PC-3 (cell line): ENCODE measurements around the gene MASP1. TPM values are rescaled to one million over a fixed set of nuclear protein-coding genes. Genes with fewer than 3 reads are reported as not detected.
"Not testable (repeated sequence)": the region's sequence is repeated elsewhere in the genome, so short reads cannot be mapped to it uniquely, and the experiment has no call there.

Experiments
- ATAC-seq: fragments of 200-7000 bp; cut with Tn5 transposase; 2 replicates; pipeline ENCODE4 v1.9.1; 2020; ENCODE audit warnings: mild to moderate bottlenecking, moderate library complexity
- BruUV-seq: library from RNA; stranded (reverse); fragments of 400-500 nt; replicated peaks from 2 replicates; lab custom pipeline; 2021; lab: Mats Ljungman, UMichigan
- CTCF ChIA-PET: fragments of 300-600 bp; sonication (Branson Sonifier 250); formaldehyde crosslinking; loops from one replicate; lab custom pipeline; 2022; ENCODE audit warnings: antibody characterized with exemption; lab: Charles Lee
- POLR2A ChIA-PET: fragments of 300-600 bp; sonication (Branson Sonifier 250); formaldehyde crosslinking; loops from one replicate; lab custom pipeline; 2022; ENCODE audit warnings: antibody characterized with exemption; ENCODE audit not compliant: unreplicated experiment; lab: Charles Lee
- DNase-seq: peaks from one replicate; pipeline ENCODE4 v3.0.0-alpha.2; 2015
- H2AFZ ChIP-seq: fragments of 300-600 bp; sonication (generic); 2 replicates; pipeline ENCODE4 v1.6.0; 2016; ENCODE audit warnings: antibody characterized with exemption, low read length
- H3F3A ChIP-seq: fragments of 300-600 bp; sonication (generic); one replicate; pipeline ENCODE4 v1.6.0; 2017; ENCODE audit warnings: antibody characterized with exemption, low read length, control low read depth, mild to moderate bottlenecking; ENCODE audit not compliant: unreplicated experiment
- H3K27ac ChIP-seq: fragments of 300-600 bp; sonication (generic); 2 replicates; pipeline ENCODE4 v1.5.1; 2016; ENCODE audit warnings: mild to moderate bottlenecking, low read length
- H3K27me3 ChIP-seq: fragments of 300-600 bp; sonication (generic); 2 replicates; pipeline ENCODE4 v1.6.1; 2016; ENCODE audit warnings: low read length, mixed read lengths
- H3K36me3 ChIP-seq: fragments of 300-600 bp; sonication (generic); 2 replicates; pipeline ENCODE4 v1.6.1; 2016; ENCODE audit warnings: low read depth, mixed run types, low read length, mixed read lengths
- H3K4me1 ChIP-seq: fragments of 300-600 bp; sonication (generic); 2 replicates; pipeline ENCODE4 v1.5.1; 2016; ENCODE audit warnings: low read length; ENCODE audit not compliant: insufficient read depth
- H3K4me2 ChIP-seq: fragments of 300-600 bp; sonication (generic); 2 replicates; pipeline ENCODE4 v1.6.0; 2016; ENCODE audit warnings: low read length
- H3K4me3 ChIP-seq: fragments of 300-600 bp; sonication (generic); 2 replicates; pipeline ENCODE4 v1.5.1; 2016; ENCODE audit warnings: mild to moderate bottlenecking, low read length, mixed read lengths
- H3K79me2 ChIP-seq: fragments of 300-600 bp; sonication (generic); 2 replicates; pipeline ENCODE4 v1.6.1; 2017; ENCODE audit warnings: low read length, mixed read lengths
- H3K9ac ChIP-seq: fragments of 300-600 bp; sonication (generic); 2 replicates; pipeline ENCODE4 v1.6.0; 2016; ENCODE audit warnings: mild to moderate bottlenecking, low read length
- H3K9me2 ChIP-seq: fragments of 300-600 bp; sonication (generic); replicated peaks from 2 replicates; pipeline ENCODE4 v1.6.1; 2016; ENCODE audit warnings: mixed run types, low read length, mixed read lengths
- H3K9me3 ChIP-seq: fragments of 300-600 bp; sonication (generic); 2 replicates; pipeline ENCODE4 v1.6.1; 2016; ENCODE audit warnings: low read length, mixed read lengths
- H4K20me1 ChIP-seq: fragments of 300-600 bp; sonication (generic); 2 replicates; pipeline ENCODE4 v1.6.1; 2016; ENCODE audit warnings: low read length, mixed read lengths
- CTCF ChIP-seq: fragments of 300-600 bp; sonication (generic); conservative IDR thresholded peaks from 2 replicates; pipeline ENCODE4 v1.5.1; 2017; ENCODE audit warnings: antibody characterized with exemption, low read depth, mild to moderate bottlenecking, low read length
- EZH2 ChIP-seq: fragments of 300-600 bp; sonication (generic); IDR thresholded peaks from one replicate; pipeline ENCODE4 v1.6.1; 2017; ENCODE audit warnings: antibody characterized with exemption, mild to moderate bottlenecking, low read length; ENCODE audit not compliant: unreplicated experiment
- EZH2phosphoT487 ChIP-seq: fragments of 300-600 bp; sonication (generic); IDR thresholded peaks from 2 replicates; pipeline ENCODE4 v1.6.1; 2018; ENCODE audit warnings: mild to moderate bottlenecking, antibody characterized with exemption, low read length, borderline replicate concordance
- intact Hi-C: fragments of 100-400 bp; cut with micrococcal nuclease; formaldehyde crosslinking; loops from 2 replicates; pipeline ENCODE4 v1.9.0; 2023
- total RNA-seq: library from RNA; depleted of rRNA; stranded (reverse); fragments of >200 nt; gene quantifications from 2 replicates; pipeline ENCODE4 v1.2.3, GENCODE V29; 2014

The MASP1 gene
- total RNA-seq, 1 experiment from 2014 or later: 0.07 TPM

GRCh38 chr3:187207624-187208023 is 83.9 kb downstream of the MASP1 start:
- Histone ChIP-seq H3K4me1 (peaks cover 17% of the 10 kb centered on the region), H3K4me3 (no peak overlapping the region), H3K9me2 (no peaks in the 10 kb centered on the region), H2AFZ (no peak overlapping the region), H4K20me1 (no peaks in the 10 kb centered on the region), H3K27me3 (no peaks in the 10 kb centered on the region), H3F3A (peaks cover 6% of the 10 kb centered on the region), H3K4me2 (no peak overlapping the region), H3K79me2 (no peaks in the 10 kb centered on the region), H3K36me3 (peaks cover 9% of the 10 kb centered on the region; the same call in 1 of the 2 replicates), H3K27ac (peak overlapping the region; percentile 23; the same call in 1 of the 2 replicates), H3K9ac (no peak overlapping the region), H3K9me3 (peaks cover 27% of the 10 kb centered on the region)
- TF ChIP-seq CTCF (no peak), EZH2phosphoT487 (no peak), EZH2 (no peak)
- intact Hi-C loops: no loop called here
- no TSS peak for BruUV-seq
- CTCF ChIA-PET: interaction anchor here (0.5 kb wide), 1 partner anchor 44 kb away, joined by 3 read pairs; no protein-coding TSS in a partner anchor
- POLR2A ChIA-PET: no interaction called here
- ATAC-seq: no peak
- no peak for DNase-seq

GRCh38 chr3:187207062-187207461 is 84.5 kb downstream of the MASP1 start:
- Histone ChIP-seq H3K9me2 (no peaks in the 10 kb centered on the region), H3K4me2 (no peak overlapping the region), H3K9ac (no peak overlapping the region), H2AFZ (no peak overlapping the region), H3K36me3 (peaks cover 9% of the 10 kb centered on the region; the same call in 1 of the 2 replicates), H3K4me1 (peaks cover 16% of the 10 kb centered on the region), H3K79me2 (no peaks in the 10 kb centered on the region), H4K20me1 (no peaks in the 10 kb centered on the region), H3K27ac (no peak overlapping the region), H3K9me3 (peaks cover 27% of the 10 kb centered on the region), H3K27me3 (no peaks in the 10 kb centered on the region), H3F3A (peaks cover 6% of the 10 kb centered on the region), H3K4me3 (no peak overlapping the region)
- TF ChIP-seq EZH2phosphoT487: no peak
- TF ChIP-seq CTCF: no peak
- no peak for TF ChIP-seq EZH2
- ChIA-PET POLR2A (no interaction called here), CTCF (no interaction called here)
- intact Hi-C loops: no loop called here
- ATAC-seq (no peak), DNase-seq (no peak)
- BruUV-seq: no TSS peak

GRCh38 chr3:187205683-187206082 is 85.9 kb downstream of the MASP1 start:
- POLR2A ChIA-PET: no interaction called here
- no peak for DNase-seq
- CTCF ChIA-PET: no interaction called here
- Histone ChIP-seq H2AFZ (no peak overlapping the region), H4K20me1 (no peaks in the 10 kb centered on the region), H3K27ac (no peak overlapping the region), H3K36me3 (peaks cover 9% of the 10 kb centered on the region; the same call in 1 of the 2 replicates), H3F3A (peaks cover 6% of the 10 kb centered on the region), H3K27me3 (no peaks in the 10 kb centered on the region), H3K4me3 (no peak overlapping the region), H3K4me1 (peaks cover 11% of the 10 kb centered on the region), H3K9me3 (peaks cover 27% of the 10 kb centered on the region), H3K4me2 (no peak overlapping the region), H3K79me2 (no peaks in the 10 kb centered on the region), H3K9me2 (no peaks in the 10 kb centered on the region), H3K9ac (no peak overlapping the region)
- no peak for TF ChIP-seq EZH2phosphoT487
- no peak for TF ChIP-seq EZH2
- no peak for TF ChIP-seq CTCF
- ATAC-seq: no peak
- intact Hi-C loops: no loop called here
- BruUV-seq: no TSS peak

GRCh38 chr3:187199463-187200050 is 92.0 kb downstream of the MASP1 start:
- POLR2A ChIA-PET, H3K9me3 ChIP-seq, H3K4me3 ChIP-seq, H4K20me1 ChIP-seq, H2AFZ ChIP-seq, H3K9ac ChIP-seq, intact Hi-C loops, CTCF ChIA-PET, BruUV-seq, H3K4me1 ChIP-seq, H3K27me3 ChIP-seq, H3K9me2 ChIP-seq, H3K36me3 ChIP-seq, H3K27ac ChIP-seq, H3K4me2 ChIP-seq, H3F3A ChIP-seq, H3K79me2 ChIP-seq, ATAC-seq, DNase-seq: not testable (repeated sequence)
